Measurements from ENCODE around the gene ANO9. TPM values are rescaled to one million over a fixed set of nuclear protein-coding genes. Genes with fewer than 3 reads are reported as not detected.

Gene ANO9
- total RNA-seq, 1 donor from 2014 or later = 21.6 TPM

DNA sequence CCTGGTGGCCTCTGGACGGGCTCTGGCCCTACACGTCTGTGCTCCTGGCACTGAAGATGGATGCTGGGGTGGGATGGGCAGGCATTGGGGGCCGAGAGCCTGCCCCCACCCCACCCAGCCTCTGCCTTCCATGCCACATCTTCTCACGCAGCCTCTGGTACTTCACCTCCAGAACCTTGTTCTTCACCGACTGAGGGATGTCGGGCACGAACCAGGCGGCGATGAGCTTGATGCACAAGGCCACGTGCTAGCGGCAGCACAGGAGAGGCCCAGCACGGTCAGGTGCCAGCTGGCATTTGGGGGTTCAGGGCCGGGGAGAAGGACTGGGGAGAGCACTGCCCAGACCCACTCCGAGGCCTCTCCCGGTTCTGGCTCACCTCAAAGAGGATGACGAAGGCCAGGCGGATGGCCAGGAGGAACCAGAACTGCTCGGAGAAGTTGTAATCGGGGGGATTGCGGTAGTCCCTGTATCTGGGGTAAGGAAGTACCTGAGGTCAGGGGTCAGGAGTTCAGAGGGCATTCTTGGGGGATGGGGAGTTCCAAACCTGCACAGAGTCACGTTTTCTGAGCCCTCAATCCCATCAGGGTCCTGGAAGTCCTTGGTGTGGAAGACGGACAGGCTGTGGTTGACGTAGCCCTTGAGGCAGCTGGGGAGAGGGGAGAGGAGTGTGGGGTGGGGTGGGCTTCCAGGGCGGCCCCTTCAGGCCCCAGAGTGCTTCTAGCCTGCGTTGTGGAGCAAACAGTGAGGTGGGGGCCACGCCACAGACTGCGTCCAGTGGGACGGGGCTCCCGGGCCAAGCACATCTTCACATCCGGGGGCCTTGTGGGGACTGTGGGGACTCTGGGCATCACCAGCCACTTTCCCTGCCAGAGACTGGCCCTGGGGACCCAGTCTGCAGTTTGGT is 23.2 kb downstream of the ANO9 start:
- H3K36me3 ChIP-seq = no peaks in the 10 kb centered on the region
- no peak overlapping the region for H3K27ac ChIP-seq
- peak; percentile 45 for DNase-seq
- ATAC-seq = no peak
- no peaks in the 10 kb centered on the region for H3K9me3 ChIP-seq
- intact Hi-C loops (cut with DNase I) = no loop called here
- peaks cover 28% of the 10 kb centered on the region for H3K4me1 ChIP-seq
- TF ChIP-seq, protein P1, sequence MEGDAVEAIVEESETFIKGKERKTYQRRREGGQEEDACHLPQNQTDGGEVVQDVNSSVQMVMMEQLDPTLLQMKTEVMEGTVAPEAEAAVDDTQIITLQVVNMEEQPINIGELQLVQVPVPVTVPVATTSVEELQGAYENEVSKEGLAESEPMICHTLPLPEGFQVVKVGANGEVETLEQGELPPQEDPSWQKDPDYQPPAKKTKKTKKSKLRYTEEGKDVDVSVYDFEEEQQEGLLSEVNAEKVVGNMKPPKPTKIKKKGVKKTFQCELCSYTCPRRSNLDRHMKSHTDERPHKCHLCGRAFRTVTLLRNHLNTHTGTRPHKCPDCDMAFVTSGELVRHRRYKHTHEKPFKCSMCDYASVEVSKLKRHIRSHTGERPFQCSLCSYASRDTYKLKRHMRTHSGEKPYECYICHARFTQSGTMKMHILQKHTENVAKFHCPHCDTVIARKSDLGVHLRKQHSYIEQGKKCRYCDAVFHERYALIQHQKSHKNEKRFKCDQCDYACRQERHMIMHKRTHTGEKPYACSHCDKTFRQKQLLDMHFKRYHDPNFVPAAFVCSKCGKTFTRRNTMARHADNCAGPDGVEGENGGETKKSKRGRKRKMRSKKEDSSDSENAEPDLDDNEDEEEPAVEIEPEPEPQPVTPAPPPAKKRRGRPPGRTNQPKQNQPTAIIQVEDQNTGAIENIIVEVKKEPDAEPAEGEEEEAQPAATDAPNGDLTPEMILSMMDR (IDR thresholded peaks at IDR 0.05) = no peak
- no peak overlapping the region for H3K4me3 ChIP-seq
- no peaks in the 10 kb centered on the region for H3K27me3 ChIP-seq (ENCODE audit: low read depth)

DNA sequence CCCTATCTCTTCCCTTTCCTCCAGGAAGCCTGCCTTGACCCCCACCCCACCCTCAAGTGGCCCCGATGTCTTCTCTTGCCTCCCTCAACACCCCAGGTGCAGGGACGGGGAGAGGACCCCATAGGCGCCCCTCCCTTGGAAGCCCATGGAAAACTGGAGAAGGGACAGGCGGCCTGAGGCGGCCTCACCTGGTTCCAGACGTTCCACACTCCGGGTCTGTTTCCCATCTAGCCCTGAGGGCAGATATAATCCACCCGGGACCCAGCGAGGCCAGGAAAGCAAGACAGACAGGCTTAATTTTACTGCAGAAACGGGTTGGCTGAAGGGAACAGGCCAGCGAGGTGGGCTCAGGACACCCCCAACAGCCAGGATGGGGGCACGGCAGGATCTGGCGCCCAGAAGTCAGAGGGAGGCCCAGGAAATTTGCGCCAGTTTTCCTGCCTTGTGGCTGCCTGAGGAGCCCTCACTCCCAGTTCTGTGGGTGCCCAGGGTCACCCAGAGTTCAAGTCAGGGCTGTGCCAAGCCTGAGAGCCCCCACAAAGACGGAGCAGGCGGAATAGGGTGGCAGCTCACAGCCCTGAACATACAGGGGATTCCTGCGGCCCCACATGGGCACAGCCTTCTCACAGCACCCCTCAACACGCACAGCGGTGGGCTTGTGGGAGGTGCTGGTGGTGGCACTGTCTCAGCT is 24.0 kb downstream of the ANO9 start:
- peaks cover 36% of the 10 kb centered on the region for H3K4me1 ChIP-seq
- no peaks in the 10 kb centered on the region for H3K36me3 ChIP-seq
- peak; percentile 44 for DNase-seq
- TF ChIP-seq, protein P1 (IDR thresholded peaks at IDR 0.05) = no peak
- peak overlapping the region; percentile 94 for H3K27ac ChIP-seq
- ATAC-seq = no peak
- intact Hi-C loops (cut with DNase I) = no loop called here
- peak overlapping the region; percentile 74 for H3K4me3 ChIP-seq
- H3K9me3 ChIP-seq = no peaks in the 10 kb centered on the region
- no peaks in the 10 kb centered on the region for H3K27me3 ChIP-seq (ENCODE audit: low read depth)

- ATAC-seq (peak; percentile 82 to 90), DNase-seq (peak; percentile 85)
- Histone ChIP-seq H3K9me3 (no peaks in the 10 kb centered on the region), H3K27me3 (ENCODE audit: low read depth) (no peaks in the 10 kb centered on the region), H3K27ac (peak overlapping the region; percentile 94), H3K4me1 (peaks cover 38% of the 10 kb centered on the region), H3K36me3 (no peaks in the 10 kb centered on the region), H3K4me3 (peak overlapping the region; percentile 74)
- intact Hi-C loops (cut with DNase I) = no loop called here
- TF ChIP-seq, protein P1 (IDR thresholded peaks at IDR 0.05) = no peak
Observed at GRCh38 chr11:416757-417621, 24.8 kb downstream of the ANO9 start.

DNA sequence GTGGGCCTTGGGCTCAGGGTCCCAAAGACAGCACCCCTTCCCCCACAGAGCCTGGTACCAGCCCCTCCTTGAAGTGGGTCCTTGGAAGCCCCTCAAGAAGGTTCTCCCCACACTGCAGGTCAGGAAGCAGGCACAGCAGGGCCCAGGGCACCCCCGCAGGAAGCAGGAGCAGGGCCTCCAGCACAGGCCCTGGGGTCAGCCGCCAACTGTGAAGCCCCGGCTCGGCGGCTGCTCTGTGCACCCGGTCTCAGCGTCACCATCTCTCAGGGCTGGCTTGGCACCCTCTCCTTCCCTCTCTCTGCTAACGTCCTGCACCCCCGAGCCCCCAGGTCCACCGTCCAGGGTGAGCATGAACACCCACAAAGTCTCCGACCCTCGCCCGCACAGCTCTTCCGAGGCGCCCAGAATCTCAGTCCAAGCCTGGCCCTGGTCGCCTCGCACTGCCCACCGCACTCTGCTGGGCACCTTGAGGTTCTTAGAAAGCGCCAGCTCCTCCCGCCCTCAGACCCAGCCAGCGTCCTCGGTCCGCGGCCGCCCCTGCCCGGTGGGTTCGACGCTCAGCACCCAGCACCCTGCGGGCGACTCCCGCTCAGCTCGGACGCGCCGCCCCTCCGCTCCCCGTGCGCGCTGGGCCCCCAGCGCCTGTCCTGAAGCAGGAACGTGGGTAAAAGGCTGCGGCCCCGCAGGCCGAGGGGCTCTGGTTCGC is 25.6 kb downstream of the ANO9 start:
- Histone ChIP-seq H3K27me3 (ENCODE audit: low read depth) (no peaks in the 10 kb centered on the region), H3K27ac (peak overlapping the region; percentile 94), H3K4me3 (peak overlapping the region; percentile 74), H3K36me3 (no peaks in the 10 kb centered on the region), H3K9me3 (no peaks in the 10 kb centered on the region), H3K4me1 (peaks cover 38% of the 10 kb centered on the region)
- intact Hi-C loops (cut with DNase I) = no loop called here
- TF ChIP-seq, protein P1 (IDR thresholded peaks at IDR 0.05) = no peak
- peak; percentile 5 to 27 for ATAC-seq
- DNase-seq = peak; percentile 49
